Globus pallidus (tissue), 1 donor: ENCODE data around the gene FGF18.

Experiments used
- DNase-seq: peaks from one replicate; pipeline ENCODE4 v3.0.0-alpha.2; 2015; ENCODE audit warnings: low spot score

Gene FGF18

DNA sequence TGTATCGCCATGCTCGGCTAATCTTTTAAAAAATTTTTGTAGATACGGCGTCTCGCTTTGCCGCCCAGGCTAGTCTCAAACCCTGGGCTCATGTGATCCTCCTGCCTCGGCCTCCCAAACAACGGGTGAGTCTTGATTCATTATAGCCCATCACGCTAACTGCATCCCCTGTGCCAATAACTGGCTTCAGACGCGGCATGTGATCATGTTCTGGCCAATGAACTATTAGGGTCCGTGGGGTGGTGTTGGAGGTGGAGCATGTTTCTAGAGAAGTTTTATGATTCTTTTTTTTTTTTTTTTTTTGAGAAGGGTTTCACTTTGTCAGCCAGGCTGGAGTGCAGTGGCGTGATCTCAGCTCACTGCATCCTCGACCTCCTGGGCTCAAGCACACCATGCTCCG is 51.0 kb downstream of the FGF18 start:
- no peak for DNase-seq

- DNase-seq: no peak
Measured at GRCh38 chr5:171474230-171474813, 54.9 kb downstream of the FGF18 start.

- DNase-seq: no peak
Measured at GRCh38 chr5:171475596-171475995, 56.1 kb downstream of the FGF18 start.

- DNase-seq: no peak
Measured at GRCh38 chr5:171476701-171477100, 57.3 kb downstream of the FGF18 start.

- no peak for DNase-seq
Measured at GRCh38 chr5:171477101-171477500, 57.7 kb downstream of the FGF18 start.

- DNase-seq: no peak
Measured at GRCh38 chr5:171477666-171478065, 58.2 kb downstream of the FGF18 start.

DNA sequence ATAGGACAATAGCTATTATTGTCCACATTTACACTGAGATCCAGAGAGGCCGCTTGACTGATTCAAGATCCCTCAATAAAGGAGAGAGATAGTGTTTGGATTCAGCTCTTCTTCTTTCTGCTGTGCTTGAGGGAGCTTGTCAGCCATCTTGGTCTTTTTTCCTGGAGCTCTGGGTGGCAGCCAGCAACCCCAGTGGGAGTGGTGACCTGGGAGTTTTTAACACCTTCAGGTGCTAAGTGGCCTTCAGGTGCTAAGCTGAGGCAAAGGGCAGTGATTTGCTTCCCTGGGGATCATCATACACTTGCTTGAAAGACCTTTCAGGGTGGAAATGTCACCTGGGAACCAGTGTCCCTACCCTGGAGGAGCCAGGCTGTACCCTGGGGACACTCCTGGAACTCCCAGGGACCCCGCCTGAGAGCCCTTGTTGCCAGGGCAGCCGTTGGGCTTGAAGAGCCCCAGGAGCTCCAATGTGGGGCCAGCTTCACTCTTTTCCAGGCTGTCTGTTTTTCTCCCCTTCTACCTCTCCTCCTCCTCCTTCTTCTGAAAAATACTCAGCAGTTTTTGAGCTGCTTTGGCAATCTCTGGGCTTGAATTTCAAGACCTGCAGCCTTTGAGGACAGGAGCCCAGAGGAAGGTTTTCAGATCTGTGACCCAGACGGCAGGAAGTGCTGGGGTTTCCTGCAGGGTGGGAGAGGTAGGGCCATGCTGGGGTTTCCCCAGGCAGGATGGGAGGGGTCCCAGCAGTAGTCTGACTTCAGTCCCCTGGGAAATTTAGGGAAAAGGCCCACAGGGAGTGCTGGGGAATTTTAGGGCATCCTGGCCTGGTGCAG is 59.7 kb downstream of the FGF18 start:
- DNase-seq: no peak

GRCh38 chr5:171479776-171480125 is 60.3 kb downstream of the FGF18 start:
- no peak for DNase-seq

GRCh38 chr5:171480239-171480638 is 60.8 kb downstream of the FGF18 start:
- DNase-seq: no peak

DNA sequence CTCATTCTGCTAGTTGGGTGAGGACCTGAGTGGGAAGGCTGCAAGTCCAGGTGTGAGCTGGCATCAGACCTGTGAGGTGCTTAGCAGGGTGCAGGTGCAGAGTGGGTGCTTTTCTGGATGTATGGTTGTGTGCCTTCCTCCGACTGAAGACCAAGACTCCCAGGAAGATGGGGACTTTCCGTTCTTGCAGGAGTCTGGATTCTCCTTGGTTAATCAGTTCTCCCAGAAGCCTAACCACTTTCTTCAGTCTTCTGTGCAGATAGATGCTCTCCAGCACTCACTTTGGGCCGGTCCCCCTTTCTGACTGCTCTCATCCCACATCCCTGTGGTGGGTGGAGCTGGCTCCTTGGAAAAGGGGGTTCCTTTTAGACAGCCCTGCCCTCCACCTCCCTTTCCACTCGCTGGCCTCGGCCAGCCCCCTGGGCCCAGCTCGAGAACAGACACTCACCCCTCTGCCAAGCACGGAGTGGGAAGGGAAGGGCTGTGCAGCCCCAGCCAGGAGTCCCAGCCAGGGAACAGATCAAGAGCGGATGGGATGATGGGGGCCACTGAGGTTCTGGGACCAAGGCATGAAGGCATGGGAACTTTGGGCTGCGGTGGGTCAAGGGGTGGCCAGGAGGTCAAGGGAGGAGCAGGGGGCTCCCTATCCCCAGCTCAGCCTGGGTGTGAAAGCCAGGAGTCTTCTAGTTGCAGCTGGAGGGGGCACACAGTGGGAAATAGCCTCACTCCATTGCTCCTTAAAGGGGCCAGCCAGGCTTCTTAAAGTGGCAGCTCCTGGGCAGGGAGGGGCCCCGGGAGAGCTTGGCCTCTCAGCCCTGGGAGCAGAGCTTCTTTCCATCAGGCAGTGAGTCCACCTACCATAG is 62.4 kb downstream of the FGF18 start:
- DNase-seq: no peak

GRCh38 chr5:171482434-171482730 is 62.9 kb downstream of the FGF18 start:
- no peak for DNase-seq

- DNase-seq: peak; percentile 5
Measured at GRCh38 chr5:171483551-171484135, 64.2 kb downstream of the FGF18 start.

DNA sequence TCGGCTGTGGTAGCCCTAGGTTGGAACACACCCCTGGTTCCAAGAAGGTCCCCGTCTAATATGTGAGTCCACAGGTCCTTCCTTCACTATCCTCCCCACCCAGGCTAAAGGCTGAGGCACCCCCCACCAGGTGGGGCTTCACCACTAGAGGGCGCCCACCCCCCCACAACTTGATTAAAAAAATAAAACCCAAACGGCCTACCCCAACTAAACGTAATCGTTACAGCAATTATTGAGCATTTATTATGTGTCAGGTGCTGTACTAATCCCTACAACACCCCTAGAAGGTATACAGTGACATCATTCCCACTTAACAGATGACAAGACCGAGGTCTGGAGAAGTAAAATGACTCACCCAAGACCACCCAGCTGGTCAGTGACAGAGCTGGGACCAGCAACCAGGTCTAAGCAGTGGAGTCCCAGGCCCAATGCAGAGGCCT is 65.0 kb downstream of the FGF18 start:
- DNase-seq: no peak

DNA sequence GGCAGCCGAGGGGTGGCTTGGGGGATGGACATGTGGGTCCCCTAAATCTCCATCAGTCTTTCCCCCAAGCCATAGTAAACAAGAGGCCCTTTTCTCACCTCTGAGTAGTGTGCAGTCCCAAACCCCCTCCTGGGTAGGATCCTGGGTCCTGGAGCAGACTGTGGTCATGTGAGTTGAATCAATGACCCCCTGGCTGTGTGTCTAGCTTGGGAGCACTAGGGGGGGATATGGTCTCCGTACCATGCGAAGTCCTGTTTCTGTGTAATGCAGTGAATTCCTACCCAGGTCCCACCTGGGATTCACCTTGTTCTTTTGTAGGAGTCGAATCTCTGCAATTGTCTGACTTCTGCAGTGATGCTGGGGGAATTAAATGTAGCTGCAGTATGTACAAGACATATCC is 66.2 kb downstream of the FGF18 start:
- no peak for DNase-seq

- DNase-seq: no peak
Measured at GRCh38 chr5:171486613-171487012, 67.2 kb downstream of the FGF18 start.

DNA sequence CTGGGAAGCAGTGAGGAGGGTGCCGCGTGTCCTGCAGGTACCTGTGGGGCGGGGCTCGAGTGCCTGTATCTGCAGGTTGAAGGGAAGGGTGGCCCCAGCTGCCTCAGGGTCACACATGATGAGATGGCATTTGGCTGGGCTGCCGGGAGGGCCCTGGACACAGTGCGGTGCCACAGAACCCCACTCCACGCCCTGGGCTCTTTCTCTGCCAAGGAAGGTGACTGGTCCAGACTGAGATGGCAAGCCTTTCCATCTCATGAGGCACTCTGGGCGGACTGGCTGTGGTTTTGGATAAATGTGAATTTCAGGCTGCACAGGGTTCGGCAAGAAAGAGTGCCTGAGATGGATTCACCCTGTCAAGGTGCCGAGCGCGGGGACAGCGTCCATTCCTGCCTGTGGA is 69.4 kb downstream of the FGF18 start:
- DNase-seq: no peak

- no peak for DNase-seq
Measured at GRCh38 chr5:171492781-171493180, 73.3 kb downstream of the FGF18 start.

DNA sequence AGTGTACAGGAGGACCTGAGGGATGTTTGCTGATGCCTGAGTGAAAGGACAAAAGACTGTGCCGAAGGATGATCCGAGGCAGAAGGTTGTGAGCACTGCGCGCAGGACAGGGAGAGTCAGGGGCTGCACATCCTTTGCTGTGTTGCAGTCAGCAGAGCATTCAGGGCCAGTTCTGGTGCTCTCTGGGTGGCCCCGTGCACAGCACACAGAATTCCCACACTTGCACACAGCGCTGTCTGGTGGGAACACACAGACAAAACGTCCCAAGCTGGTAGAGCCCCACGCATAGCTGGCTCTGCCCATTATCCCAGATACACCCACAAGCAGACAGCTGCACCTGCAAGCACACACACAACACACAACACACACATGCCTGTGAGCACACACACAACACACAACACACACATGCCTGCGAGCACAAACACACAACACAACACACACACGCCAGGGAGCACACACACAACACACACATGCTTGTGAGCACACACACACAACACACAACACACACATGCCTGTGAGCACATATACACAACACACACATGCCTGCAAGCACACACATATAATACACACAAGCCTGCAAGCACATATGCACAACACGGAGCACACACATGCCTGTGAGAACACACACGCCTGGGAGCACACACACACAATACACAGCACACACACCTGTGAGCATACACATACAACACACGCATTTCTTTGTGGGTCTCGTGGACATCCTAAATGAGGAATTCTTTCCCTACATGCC is 74.4 kb downstream of the FGF18 start:
- DNase-seq: no peak

DNA sequence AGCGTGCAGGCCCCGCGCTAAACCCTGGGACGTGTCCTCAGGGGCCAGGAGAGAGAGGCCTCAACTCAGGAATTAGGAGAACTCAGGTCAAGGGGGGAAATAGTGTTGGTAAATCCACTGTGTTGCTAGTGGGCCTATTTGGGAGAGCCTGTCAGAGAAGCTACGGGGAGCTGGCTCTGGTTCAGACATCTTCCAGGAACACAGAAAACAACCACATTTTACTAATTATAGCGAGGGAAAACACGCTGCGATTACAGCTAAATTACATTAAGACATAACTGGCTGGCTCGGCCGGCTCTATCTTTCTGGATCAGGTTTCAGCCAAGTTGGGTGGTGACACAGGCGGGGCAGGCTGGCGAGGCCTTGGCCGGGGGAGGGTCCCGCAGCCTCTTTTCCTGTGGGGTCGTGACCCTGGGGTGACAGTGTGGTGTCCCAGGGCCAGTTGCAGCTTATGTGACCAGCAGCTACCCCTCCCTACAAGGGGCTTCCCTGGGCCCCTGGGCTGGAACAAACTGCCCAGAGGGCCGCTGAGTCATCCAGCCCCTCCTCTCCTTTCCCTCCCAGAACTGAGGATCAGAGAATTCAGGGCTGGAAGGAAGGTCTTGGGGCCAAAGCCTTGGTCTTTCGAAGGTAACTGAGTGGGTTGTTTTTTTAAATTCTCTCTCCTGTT is 75.1 kb downstream of the FGF18 start:
- no peak for DNase-seq

- DNase-seq: no peak
Measured at GRCh38 chr5:171495122-171495700, 75.8 kb downstream of the FGF18 start.

GRCh38 chr5:171496456-171496855 is 77.0 kb downstream of the FGF18 start:
- no peak for DNase-seq
